Measurements from ENCODE around the gene CHST5. TPM values are rescaled to one million over a fixed set of nuclear protein-coding genes. Genes with fewer than 3 reads are reported as not detected.

CHST5 gene
- not detected for total RNA-seq

GRCh38 chr16:75535901-75536300 is at the start of gene CHST5:
TSS of gene CHST5 (minus strand) at chr16:75536108. CDS start at chr16:75530384, 5,724 bp downstream.
- no peak for DNase-seq

- DNase-seq = no peak
Measured at GRCh38 chr16:75584108-75584507, 48.2 kb upstream of the CHST5 start.

- DNase-seq = no peak
Measured at GRCh38 chr16:75579281-75579834, 43.5 kb upstream of the CHST5 start.

- no peak for DNase-seq
Measured at GRCh38 chr16:75578725-75579124, 42.8 kb upstream of the CHST5 start.

- DNase-seq = no peak
Measured at GRCh38 chr16:75578212-75578611, 42.3 kb upstream of the CHST5 start.

GRCh38 chr16:75576384-75576811 is 40.5 kb upstream of the CHST5 start:
- DNase-seq = no peak

- no peak for DNase-seq
Measured at GRCh38 chr16:75575958-75576357, 40.0 kb upstream of the CHST5 start.

- no peak for DNase-seq
Measured at GRCh38 chr16:75573955-75574354, 38.0 kb upstream of the CHST5 start.

GRCh38 chr16:75572864-75573542 is 37.1 kb upstream of the CHST5 start:
- DNase-seq = no peak

GRCh38 chr16:75570396-75571065 is 34.6 kb upstream of the CHST5 start:
- no peak for DNase-seq

- no peak for DNase-seq
Measured at GRCh38 chr16:75567911-75568310, 32.0 kb upstream of the CHST5 start.

GRCh38 chr16:75566758-75567255 is 30.9 kb upstream of the CHST5 start:
- DNase-seq = peak; percentile 15

- peak; percentile 89 for DNase-seq
Measured at GRCh38 chr16:75566040-75566757, 30.3 kb upstream of the CHST5 start, which contains the start of gene GABARAPL2. TSS of gene GABARAPL2 (plus strand) at chr16:75566379. CDS start at chr16:75566487, 108 bp downstream.

GRCh38 chr16:75565640-75566039 is 29.7 kb upstream of the CHST5 start:
- DNase-seq = no peak

- no peak for DNase-seq
Measured at GRCh38 chr16:75559564-75560372, 23.9 kb upstream of the CHST5 start.

GRCh38 chr16:75558846-75559401 is 23.0 kb upstream of the CHST5 start:
- DNase-seq = no peak

- no peak for DNase-seq
Measured at GRCh38 chr16:75556431-75556950, 20.6 kb upstream of the CHST5 start.

- peak; percentile 98 for DNase-seq
Measured at GRCh38 chr16:75555707-75556430, 20.0 kb upstream of the CHST5 start, which contains the start of gene TMEM231. TSS of gene TMEM231 (minus strand) at chr16:75556252. CDS start at chr16:75556209, 43 bp downstream.

- no peak for DNase-seq
Measured at GRCh38 chr16:75555213-75555706, 19.4 kb upstream of the CHST5 start.

GRCh38 chr16:75552951-75553350 is 17.0 kb upstream of the CHST5 start:
- DNase-seq = no peak
